Neural crest cell (in vitro differentiated cells): ENCODE results near the gene FUZ. TPM values are rescaled to one million over a fixed set of nuclear protein-coding genes. Genes with fewer than 3 reads are reported as not detected.

ENCODE experiments used
- DNase-seq: peaks from one replicate; pipeline ENCODE4 v3.0.0; 2021; ENCODE audit warnings: low read depth, mixed read lengths, low spot score
- H3K27ac Mint-ChIP-seq: one replicate; pipeline ENCODE4 v1.8.0; 2021; ENCODE audit warnings: mild to moderate bottlenecking, mixed read lengths; ENCODE audit not compliant: unreplicated experiment
- H3K27me3 Mint-ChIP-seq: 2 replicates; pipeline ENCODE4 v1.8.0; 2021; ENCODE audit warnings: low read depth, mild to moderate bottlenecking, mixed read lengths
- H3K36me3 Mint-ChIP-seq: 2 replicates; pipeline ENCODE4 v1.8.0; 2021; ENCODE audit warnings: low read depth, mild to moderate bottlenecking, mixed read lengths
- H3K4me1 Mint-ChIP-seq: 2 replicates; pipeline ENCODE4 v1.8.0; 2021; ENCODE audit warnings: mixed read lengths
- H3K4me3 Mint-ChIP-seq: one replicate; pipeline ENCODE4 v1.8.0; 2021; ENCODE audit warnings: mild to moderate bottlenecking, mixed read lengths
- H3K9me3 Mint-ChIP-seq: 2 replicates; pipeline ENCODE4 v1.8.0; 2021; ENCODE audit warnings: mixed read lengths
- total RNA-seq: library from RNA; stranded (reverse); gene quantifications from 2 replicates; pipeline ENCODE4 v1.2.1, GENCODE V29; 2021
- TF ChIP-seq, protein P1 (sequence below): fragments of 200-600 bp; sonication (generic); conservative IDR thresholded peaks from 2 replicates; pipeline ENCODE4 v1.5.0; 2021; ENCODE audit warnings: antibody characterized with exemption, mild to moderate bottlenecking

FUZ gene
- total RNA-seq, 1 donor from 2014 or later: 38.0 TPM

DNA sequence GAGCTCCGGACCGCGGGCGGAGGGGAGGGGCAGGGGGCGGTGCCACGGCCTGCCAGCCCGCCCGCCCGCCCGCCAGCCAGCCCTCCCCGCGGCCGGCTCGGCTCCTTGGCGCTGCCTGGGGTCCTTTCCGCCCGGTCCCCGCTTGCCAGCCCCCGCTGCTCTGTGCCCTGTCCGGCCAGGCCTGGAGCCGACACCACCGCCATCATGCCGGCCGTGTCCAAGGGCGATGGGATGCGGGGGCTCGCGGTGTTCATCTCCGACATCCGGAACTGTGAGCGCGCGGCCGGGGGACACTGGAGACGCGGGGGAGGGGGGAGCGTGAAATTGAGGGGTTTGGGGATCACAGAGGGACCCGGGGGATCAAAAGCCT, 46.2 kb downstream of the FUZ start, which contains the start of gene AP2A1:
AP2A1 (plus strand) TSS at position 72 of the 370 bp plus-strand sequence; CDS start at position 205, 133 bp downstream.
- Mint-ChIP-seq H3K4me1 (peaks cover 39% of the 10 kb centered on the region), H3K4me3 (peak within 1 kb of the TSS; percentile 98), H3K36me3 (no peaks in the 10 kb centered on the region), H3K9me3 (no peaks in the 10 kb centered on the region), H3K27me3 (no peaks in the 10 kb centered on the region), H3K27ac (peak within 1 kb of the TSS; percentile 96)
- DNase-seq: no peak
- TF ChIP-seq, protein P1, sequence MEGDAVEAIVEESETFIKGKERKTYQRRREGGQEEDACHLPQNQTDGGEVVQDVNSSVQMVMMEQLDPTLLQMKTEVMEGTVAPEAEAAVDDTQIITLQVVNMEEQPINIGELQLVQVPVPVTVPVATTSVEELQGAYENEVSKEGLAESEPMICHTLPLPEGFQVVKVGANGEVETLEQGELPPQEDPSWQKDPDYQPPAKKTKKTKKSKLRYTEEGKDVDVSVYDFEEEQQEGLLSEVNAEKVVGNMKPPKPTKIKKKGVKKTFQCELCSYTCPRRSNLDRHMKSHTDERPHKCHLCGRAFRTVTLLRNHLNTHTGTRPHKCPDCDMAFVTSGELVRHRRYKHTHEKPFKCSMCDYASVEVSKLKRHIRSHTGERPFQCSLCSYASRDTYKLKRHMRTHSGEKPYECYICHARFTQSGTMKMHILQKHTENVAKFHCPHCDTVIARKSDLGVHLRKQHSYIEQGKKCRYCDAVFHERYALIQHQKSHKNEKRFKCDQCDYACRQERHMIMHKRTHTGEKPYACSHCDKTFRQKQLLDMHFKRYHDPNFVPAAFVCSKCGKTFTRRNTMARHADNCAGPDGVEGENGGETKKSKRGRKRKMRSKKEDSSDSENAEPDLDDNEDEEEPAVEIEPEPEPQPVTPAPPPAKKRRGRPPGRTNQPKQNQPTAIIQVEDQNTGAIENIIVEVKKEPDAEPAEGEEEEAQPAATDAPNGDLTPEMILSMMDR: no peak

DNA sequence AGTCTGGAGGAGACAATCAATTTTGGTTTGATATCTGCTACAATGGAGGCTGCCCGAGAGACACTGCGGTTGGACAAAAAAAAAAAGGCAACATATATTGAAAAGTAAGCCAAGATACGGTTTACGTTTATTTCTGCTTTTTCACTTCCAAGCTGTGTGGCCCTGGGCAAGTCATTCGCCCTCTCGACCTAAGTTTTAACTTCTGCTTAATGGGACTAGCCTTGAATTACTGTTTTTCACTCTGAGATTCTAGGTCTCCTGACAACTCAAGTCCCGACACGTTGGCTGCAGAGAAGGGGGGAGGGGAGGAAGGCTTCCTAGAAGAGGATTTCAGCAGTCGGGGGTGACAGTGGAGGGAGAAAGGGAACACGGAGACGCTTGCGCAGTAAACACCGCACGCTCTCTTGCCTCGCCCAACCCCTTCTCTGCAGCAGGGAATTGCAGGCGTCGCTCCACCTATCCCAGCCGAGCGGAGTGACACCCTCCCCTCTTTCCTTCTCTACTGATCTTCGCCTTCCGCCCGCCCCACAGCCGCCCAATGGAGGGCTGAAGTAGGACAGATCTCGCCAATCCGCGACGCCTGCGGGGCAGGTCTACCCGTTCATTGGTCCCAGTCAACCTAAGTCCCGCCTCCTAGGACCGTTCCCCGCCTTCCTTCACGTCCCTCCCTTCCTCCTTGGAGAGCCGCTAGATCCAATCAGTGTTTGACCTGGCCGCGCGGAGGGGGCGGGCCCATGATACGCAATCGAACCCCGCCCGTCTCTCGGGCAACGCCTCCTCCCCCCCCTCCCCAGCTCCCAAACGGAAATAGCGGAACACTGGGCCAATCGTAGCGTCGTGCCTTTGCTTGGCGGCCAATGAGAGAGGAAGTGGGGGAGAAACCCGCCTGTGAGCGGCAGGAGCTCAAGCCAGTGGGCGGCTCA, 46.8 kb downstream of the FUZ start:
- TF ChIP-seq, protein P1: no peak
- Mint-ChIP-seq H3K27ac (peak overlapping the region; percentile 96), H3K4me3 (peak overlapping the region; percentile 89), H3K4me1 (peaks cover 36% of the 10 kb centered on the region), H3K27me3 (no peaks in the 10 kb centered on the region), H3K36me3 (no peaks in the 10 kb centered on the region), H3K9me3 (no peaks in the 10 kb centered on the region)
- DNase-seq: peak; percentile 95

DNA sequence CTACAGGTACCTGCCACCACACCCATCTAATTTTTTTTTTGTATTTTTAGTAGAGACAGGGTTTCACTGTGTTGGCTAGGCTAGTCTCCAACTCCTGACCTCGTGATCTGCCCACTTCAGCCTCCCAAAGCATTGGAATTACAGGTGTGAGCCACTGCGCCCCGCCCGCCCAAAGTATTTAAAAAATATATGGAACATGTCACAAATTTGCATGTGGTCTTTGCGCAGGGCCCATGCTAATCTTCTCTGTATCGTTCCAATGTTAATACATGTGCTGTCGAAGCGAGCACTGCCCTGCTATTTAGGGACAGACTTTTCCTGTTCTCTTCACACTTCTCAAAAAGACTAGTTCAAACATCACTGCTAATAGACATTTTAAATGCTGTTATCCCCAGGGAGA, 48.8 kb downstream of the FUZ start:
- peak overlapping the region; percentile 13 for H3K27ac Mint-ChIP-seq
- DNase-seq: no peak
- TF ChIP-seq, protein P1: no peak
- no peaks in the 10 kb centered on the region for H3K9me3 Mint-ChIP-seq
- peaks cover 30% of the 10 kb centered on the region for H3K4me1 Mint-ChIP-seq
- no peak overlapping the region for H3K4me3 Mint-ChIP-seq
- H3K36me3 Mint-ChIP-seq: no peaks in the 10 kb centered on the region
- H3K27me3 Mint-ChIP-seq: no peaks in the 10 kb centered on the region

DNA sequence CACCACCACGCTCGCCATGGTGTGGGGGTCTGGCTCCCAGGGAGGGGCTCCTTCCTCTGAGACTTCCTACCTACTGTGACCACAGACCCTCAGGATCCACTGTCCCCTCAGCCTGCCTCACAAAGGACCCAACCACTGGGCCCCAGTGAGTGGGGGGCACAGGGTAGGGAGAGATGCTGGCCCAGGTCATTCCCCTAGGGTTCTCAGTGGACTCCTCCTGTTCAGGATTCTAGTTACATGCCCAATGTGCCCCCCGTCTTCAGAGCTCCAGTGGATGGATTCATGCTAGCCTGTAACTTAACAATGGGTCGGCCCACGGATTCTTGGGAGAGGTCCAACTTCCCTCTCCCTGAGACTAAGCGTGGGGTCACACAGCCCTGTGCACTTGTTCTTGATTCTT, 49.9 kb downstream of the FUZ start, which contains the start of gene TSKS:
TSKS (minus strand) TSS at position 77 of the 400 bp plus-strand sequence; CDS start at position 18, 59 bp downstream.
- Mint-ChIP-seq H3K36me3 (no peaks in the 10 kb centered on the region), H3K27me3 (peaks cover 6% of the 10 kb centered on the region), H3K9me3 (no peaks in the 10 kb centered on the region), H3K27ac (no peak within 1 kb of the TSS), H3K4me3 (no peak within 1 kb of the TSS), H3K4me1 (peaks cover 23% of the 10 kb centered on the region)
- TF ChIP-seq, protein P1: no peak
- no peak for DNase-seq

DNA sequence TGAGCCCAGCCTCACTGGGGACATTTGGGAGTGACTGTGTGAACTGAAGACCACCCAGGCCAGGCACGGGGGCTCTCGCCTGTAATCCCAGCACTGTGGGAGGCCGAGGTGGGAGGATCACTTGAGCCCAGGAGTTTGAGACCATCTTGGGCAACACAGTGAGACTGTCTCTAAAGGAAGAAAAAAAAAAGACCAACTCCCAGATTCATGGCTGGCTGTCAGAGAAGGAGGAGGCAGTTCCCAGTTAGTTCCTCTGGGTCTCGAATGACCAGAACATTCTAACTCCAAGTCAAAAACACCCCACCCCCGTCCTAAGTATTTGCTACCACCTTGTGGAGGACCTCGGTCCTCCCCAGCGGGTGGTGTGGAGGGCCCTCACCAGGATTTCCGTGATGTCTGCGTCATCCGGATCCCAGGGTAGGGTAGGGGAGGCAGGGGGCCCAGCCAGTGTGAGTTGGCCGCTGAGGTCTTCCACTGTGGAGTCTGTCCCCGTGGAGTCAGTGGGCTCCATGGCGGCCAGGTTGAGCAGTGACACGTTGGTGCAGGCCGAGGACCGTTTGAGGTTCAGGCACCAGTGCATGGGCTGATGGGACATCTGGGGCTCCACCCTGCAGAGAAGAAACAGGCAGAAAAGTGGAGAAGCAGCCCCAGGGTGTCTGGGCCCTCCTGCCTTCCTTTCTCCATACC, 51.3 kb downstream of the FUZ start:
- no peaks in the 10 kb centered on the region for H3K36me3 Mint-ChIP-seq
- H3K4me1 Mint-ChIP-seq: peaks cover 12% of the 10 kb centered on the region
- no peaks in the 10 kb centered on the region for H3K9me3 Mint-ChIP-seq
- no peak overlapping the region for H3K4me3 Mint-ChIP-seq
- H3K27ac Mint-ChIP-seq: no peak overlapping the region
- no peak for DNase-seq
- TF ChIP-seq, protein P1: no peak
- H3K27me3 Mint-ChIP-seq: peaks cover 16% of the 10 kb centered on the region
